CD14-positive monocyte (primary cell): ENCODE results near the gene SMCO3. TPM values are rescaled to one million over a fixed set of nuclear protein-coding genes. Genes with fewer than 3 reads are reported as not detected.
A peak's percentile ranks its signal among the peaks of the same experiment; 100 is the strongest.

Experiments
- DNase-seq, 3 donors: peaks; one replicate each; pipeline ENCODE4 v3.0.0-alpha.2; 2011 to 2022
- H2AFZ ChIP-seq: 2 replicates; pipeline ENCODE4 v1.6.0; 2012; ENCODE audit warnings: mild to moderate bottlenecking, low read depth, low read length, inconsistent platforms; ENCODE audit not compliant: insufficient read depth, poor library complexity, severe bottlenecking
- H3K27ac ChIP-seq, 2 donors: 1 replicate in 1 of 2; 2 replicates in 1 of 2; pipeline ENCODE4 v1.5.1; 2012 to 2013; ENCODE audit warnings: low read length in 2 of 2, control low read depth in 1 of 2, inconsistent platforms in 1 of 2, low read depth in 1 of 2, mild to moderate bottlenecking in 1 of 2
- H3K27me3 ChIP-seq, 2 donors: one replicate each; pipeline versions ENCODE4 v1.6.0 to v1.6.1; 2011 to 2013; ENCODE audit warnings: low read length in 2 of 2; ENCODE audit not compliant: control insufficient read depth in 2 of 2, insufficient read depth in 2 of 2
- H3K36me3 ChIP-seq, 2 donors: replicated peaks in 1 of 2; 1 replicate in 1 of 2; 2 replicates in 1 of 2; pipeline versions ENCODE4 v1.5.1 to v1.6.1; 2012 to 2013; ENCODE audit warnings: low read length in 2 of 2, control low read depth in 1 of 2, inconsistent platforms in 1 of 2, mild to moderate bottlenecking in 1 of 2; ENCODE audit not compliant: insufficient read depth in 2 of 2, control insufficient read depth in 1 of 2
- H3K4me1 ChIP-seq, 2 donors: 1 replicate in 1 of 2; 2 replicates in 1 of 2; pipeline versions ENCODE4 v1.5.1 to v1.6.1; 2012 to 2013; ENCODE audit warnings: low read length in 2 of 2, control low read depth in 1 of 2, inconsistent platforms in 1 of 2, mild to moderate bottlenecking in 1 of 2, moderate library complexity in 1 of 2; ENCODE audit not compliant: insufficient read depth in 2 of 2, control insufficient read depth in 1 of 2
- H3K4me2 ChIP-seq: replicated peaks from 2 replicates; pipeline ENCODE3; 2012; ENCODE audit warnings: low read length, moderate library complexity, mild to moderate bottlenecking; ENCODE audit not compliant: poor library complexity, severe bottlenecking; ENCODE audit errors: extremely low read depth
- H3K4me3 ChIP-seq, 3 experiments: fragments of 200-600 bp in 1 of 3; sonication (generic) in 1 of 3; replicated peaks in 1 of 3; 1 replicate in 2 of 3; 2 replicates in 1 of 3; pipeline ENCODE4 v1.5.1; 2011 to 2013; ENCODE audit warnings: low read length in 3 of 3, mild to moderate bottlenecking in 3 of 3, control low read depth in 2 of 3, low read depth in 2 of 3, inconsistent platforms in 1 of 3, moderate library complexity in 1 of 3
- H3K79me2 ChIP-seq: 2 replicates; pipeline ENCODE4 v1.6.0; 2012; ENCODE audit warnings: mild to moderate bottlenecking, control low read depth, inconsistent platforms, low read length, moderate library complexity; ENCODE audit not compliant: insufficient read depth
- H3K9ac ChIP-seq: 2 replicates; pipeline ENCODE4 v1.6.0; 2017; ENCODE audit warnings: low read length, mild to moderate bottlenecking; ENCODE audit not compliant: insufficient read depth, poor library complexity, severe bottlenecking
- H3K9me3 ChIP-seq, 2 donors: replicated peaks in 1 of 2; 1 replicate in 1 of 2; 2 replicates in 1 of 2; pipeline versions ENCODE4 v1.5.1 to v1.6.1; 2012 to 2013; ENCODE audit warnings: low read length in 2 of 2, control low read depth in 1 of 2; ENCODE audit not compliant: control insufficient read depth in 1 of 2, insufficient read depth in 1 of 2
- H4K20me1 ChIP-seq: 2 replicates; pipeline ENCODE4 v1.6.0; 2012; ENCODE audit warnings: mild to moderate bottlenecking, low read length, control low read depth, moderate library complexity; ENCODE audit not compliant: insufficient read depth
- H3K27ac Mint-ChIP-seq, 7 donors: one replicate each; pipeline ENCODE4 v1.8.0; 2020; ENCODE audit warnings: mild to moderate bottlenecking in 7 of 7, mixed read lengths in 7 of 7, moderate library complexity in 6 of 7, inconsistent platforms in 2 of 7
- H3K27me3 Mint-ChIP-seq, 3 donors: one replicate each; pipeline ENCODE4 v1.8.0; 2021 to 2022; ENCODE audit warnings: low read depth in 3 of 3, mild to moderate bottlenecking in 3 of 3, mixed read lengths in 3 of 3, moderate library complexity in 3 of 3, inconsistent platforms in 1 of 3
- H3K36me3 Mint-ChIP-seq, 2 donors: one replicate each; pipeline ENCODE4 v1.8.0; 2020; ENCODE audit warnings: mixed read lengths in 2 of 2, inconsistent platforms in 1 of 2, mild to moderate bottlenecking in 1 of 2
- H3K4me1 Mint-ChIP-seq: one replicate; pipeline ENCODE4 v1.8.0; 2020; ENCODE audit warnings: mild to moderate bottlenecking, mixed read lengths
- H3K4me3 Mint-ChIP-seq, 2 donors: one replicate each; pipeline ENCODE4 v1.8.0; 2020; ENCODE audit warnings: mild to moderate bottlenecking in 2 of 2, mixed read lengths in 2 of 2, moderate library complexity in 1 of 2
- H3K9me3 Mint-ChIP-seq, 7 donors: one replicate each; pipeline ENCODE4 v1.8.0; 2020 to 2022; ENCODE audit warnings: mixed read lengths in 7 of 7, mild to moderate bottlenecking in 6 of 7, moderate library complexity in 6 of 7, inconsistent platforms in 2 of 7
- CTCF ChIP-seq: fragments of 200-600 bp; IDR thresholded peaks from one replicate; pipeline ENCODE4 v1.8.0; 2022; ENCODE audit warnings: antibody characterized with exemption, mild to moderate bottlenecking
- WGBS: methylation state at CpG from one replicate; pipeline ENCODE4 v1.1.5; 2013; ENCODE audit warnings: missing lambda C conversion rate; ENCODE audit not compliant: insufficient coverage; 5-methylcytosine and 5-hydroxymethylcytosine counted together
- intact Hi-C, 2 donors: fragments of 100-400 bp; cut with micrococcal nuclease; formaldehyde crosslinking; loops; one replicate each; pipeline versions ENCODE4 v1.15.0 to v1.15.1; 2023
- polyA plus RNA-seq, 3 donors: library from polyadenylated mRNA; depleted of rRNA in 1 of 3; unstranded in 2 of 3; stranded (reverse) in 1 of 3; fragments of 300-500 nt in 2 of 3; fragments of >200 nt in 1 of 3; fragmentation: Illumina TruSeq in 2 of 3; gene quantifications; 1 replicate in 2 of 3; 2 replicates in 1 of 3; pipeline ENCODE4 v1.2.3, GENCODE V29; 2012 to 2021

Gene SMCO3
- polyA plus RNA-seq, 3 donors = 0.11 TPM; not detected in 2

- no peaks in the 10 kb centered on the region for H3K9me3 ChIP-seq
- no peak overlapping the region for H3K9ac ChIP-seq
- no peaks in the 10 kb centered on the region for H3K36me3 ChIP-seq
- peaks cover 2% of the 10 kb centered on the region for H3K4me1 Mint-ChIP-seq
- H3K4me1 ChIP-seq = no peaks in the 10 kb centered on the region
- no peaks in the 10 kb centered on the region for H3K27me3 ChIP-seq
- H3K27me3 Mint-ChIP-seq = peaks cover 0 to 2% (median 2%) of the 10 kb centered on the region in 3 donors
- H3K4me3 Mint-ChIP-seq = no peak overlapping the region
- H2AFZ ChIP-seq = no peak overlapping the region
- WGBS = 100% methylated on average over 1 of the region's 1 CpG
- no peak for DNase-seq
- no peak overlapping the region for H3K4me2 ChIP-seq
- no peaks in the 10 kb centered on the region for H3K79me2 ChIP-seq
- H3K4me3 ChIP-seq = no peak overlapping the region
- no peak for TF ChIP-seq CTCF
- H3K36me3 Mint-ChIP-seq = no peaks in the 10 kb centered on the region
- H4K20me1 ChIP-seq = no peaks in the 10 kb centered on the region
- intact Hi-C loops = no loop called here
- no peak overlapping the region for H3K27ac ChIP-seq
- H3K9me3 Mint-ChIP-seq = no peaks in the 10 kb centered on the region
- H3K27ac Mint-ChIP-seq = peak overlapping the region in 2 of 7 donors; percentile 16 to 53
These were observed 37.1 kb upstream of the SMCO3 start for GRCh38 chr12:14850929-14851663.

- no peaks in the 10 kb centered on the region for H3K79me2 ChIP-seq
- no peak for TF ChIP-seq CTCF
- peaks cover 2% of the 10 kb centered on the region for H3K4me1 Mint-ChIP-seq
- no peak overlapping the region for H3K4me3 Mint-ChIP-seq
- intact Hi-C loops = loop anchor here (5.0 to 10.0 kb wide), 2 partner anchors 85 to 148 kb away; partner anchors contain the start of gene ERP27 (in 1 of the 2)
- DNase-seq = no peak
- H3K27me3 ChIP-seq = no peaks in the 10 kb centered on the region
- no peaks in the 10 kb centered on the region for H3K36me3 ChIP-seq
- no peak overlapping the region for H3K27ac Mint-ChIP-seq
- no peak overlapping the region for H3K27ac ChIP-seq
- no peaks in the 10 kb centered on the region for H3K4me1 ChIP-seq
- no peak overlapping the region for H3K4me2 ChIP-seq
- 100% methylated on average over 1 of the region's 2 CpGs for WGBS
- H3K9me3 ChIP-seq = no peaks in the 10 kb centered on the region
- H4K20me1 ChIP-seq = no peaks in the 10 kb centered on the region
- H3K4me3 ChIP-seq = no peak overlapping the region
- peaks cover 0 to 2% (median 2%) of the 10 kb centered on the region in 3 donors for H3K27me3 Mint-ChIP-seq
- no peak overlapping the region for H3K9ac ChIP-seq
- no peak overlapping the region for H2AFZ ChIP-seq
- no peaks in the 10 kb centered on the region for H3K36me3 Mint-ChIP-seq
- no peaks in the 10 kb centered on the region for H3K9me3 Mint-ChIP-seq
These were observed 35.7 kb upstream of the SMCO3 start for GRCh38 chr12:14849661-14850060.
